ENCODE measurements around the gene PI4K2A.
"Not testable (repeated sequence)": the region's sequence is repeated elsewhere in the genome, so short reads cannot be mapped to it uniquely, and the experiment has no call there.

DNA sequence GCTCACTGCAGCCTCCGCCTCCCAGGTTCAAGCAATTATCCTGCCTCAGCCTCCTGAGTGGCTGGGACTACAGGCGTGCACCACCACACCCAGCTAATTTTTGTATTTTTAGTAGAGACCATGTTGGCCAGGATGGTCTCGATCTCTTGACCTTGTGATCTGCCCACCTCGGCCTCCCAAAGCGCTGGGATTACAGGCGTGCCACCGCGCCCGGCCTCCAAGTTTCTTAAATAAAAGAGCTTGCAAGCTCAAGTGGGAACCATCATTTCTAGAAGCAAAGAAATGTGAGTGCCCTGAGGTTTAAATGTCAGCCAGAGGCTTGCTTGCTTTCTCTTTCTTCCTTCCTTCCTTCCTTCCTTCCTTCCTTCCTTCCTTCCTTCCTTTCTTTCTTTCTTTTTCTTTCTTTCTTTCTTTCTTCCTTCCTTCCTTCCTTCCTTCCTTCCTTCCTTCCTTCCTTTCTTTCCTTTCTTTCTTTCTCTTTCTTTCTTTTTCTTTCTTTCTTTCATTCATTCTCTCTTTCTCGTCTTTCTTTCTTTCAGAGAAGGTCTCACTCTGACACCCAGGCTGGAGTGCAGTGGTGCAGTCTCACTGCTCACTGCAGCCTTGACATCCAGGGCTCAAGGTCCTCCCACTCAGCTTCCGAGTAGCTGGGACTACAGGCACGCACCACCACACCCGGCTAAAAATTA lies 2.1 kb downstream of the PI4K2A start:
- TF ChIP-seq, protein P1, sequence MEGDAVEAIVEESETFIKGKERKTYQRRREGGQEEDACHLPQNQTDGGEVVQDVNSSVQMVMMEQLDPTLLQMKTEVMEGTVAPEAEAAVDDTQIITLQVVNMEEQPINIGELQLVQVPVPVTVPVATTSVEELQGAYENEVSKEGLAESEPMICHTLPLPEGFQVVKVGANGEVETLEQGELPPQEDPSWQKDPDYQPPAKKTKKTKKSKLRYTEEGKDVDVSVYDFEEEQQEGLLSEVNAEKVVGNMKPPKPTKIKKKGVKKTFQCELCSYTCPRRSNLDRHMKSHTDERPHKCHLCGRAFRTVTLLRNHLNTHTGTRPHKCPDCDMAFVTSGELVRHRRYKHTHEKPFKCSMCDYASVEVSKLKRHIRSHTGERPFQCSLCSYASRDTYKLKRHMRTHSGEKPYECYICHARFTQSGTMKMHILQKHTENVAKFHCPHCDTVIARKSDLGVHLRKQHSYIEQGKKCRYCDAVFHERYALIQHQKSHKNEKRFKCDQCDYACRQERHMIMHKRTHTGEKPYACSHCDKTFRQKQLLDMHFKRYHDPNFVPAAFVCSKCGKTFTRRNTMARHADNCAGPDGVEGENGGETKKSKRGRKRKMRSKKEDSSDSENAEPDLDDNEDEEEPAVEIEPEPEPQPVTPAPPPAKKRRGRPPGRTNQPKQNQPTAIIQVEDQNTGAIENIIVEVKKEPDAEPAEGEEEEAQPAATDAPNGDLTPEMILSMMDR (conservative IDR thresholded peaks at IDR 0.05; ENCODE audit: low read depth, low read length): not testable (repeated sequence)
- TF ChIP-seq MAZ (IDR thresholded peaks at IDR 0.05; ENCODE audit: borderline replicate concordance, low read depth, low read length); CEBPB (IDR thresholded peaks at IDR 0.05; ENCODE audit: low read depth, low read length); POLR2A (IDR thresholded peaks at IDR 0.05; ENCODE audit: low read depth, low read length); MXI1 (IDR thresholded peaks at IDR 0.05; ENCODE audit: borderline replicate concordance, low read depth, low read length); RFX5 (IDR thresholded peaks at IDR 0.05; ENCODE audit: low read depth, low read length); MAFK (IDR thresholded peaks at IDR 0.05; ENCODE audit: low read depth, low read length); BHLHE40 (IDR thresholded peaks at IDR 0.05; ENCODE audit: low read depth, low read length): not testable (repeated sequence)
- TF ChIP-seq, protein P2, sequence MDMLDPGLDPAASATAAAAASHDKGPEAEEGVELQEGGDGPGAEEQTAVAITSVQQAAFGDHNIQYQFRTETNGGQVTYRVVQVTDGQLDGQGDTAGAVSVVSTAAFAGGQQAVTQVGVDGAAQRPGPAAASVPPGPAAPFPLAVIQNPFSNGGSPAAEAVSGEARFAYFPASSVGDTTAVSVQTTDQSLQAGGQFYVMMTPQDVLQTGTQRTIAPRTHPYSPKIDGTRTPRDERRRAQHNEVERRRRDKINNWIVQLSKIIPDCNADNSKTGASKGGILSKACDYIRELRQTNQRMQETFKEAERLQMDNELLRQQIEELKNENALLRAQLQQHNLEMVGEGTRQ (IDR thresholded peaks at IDR 0.05; ENCODE audit: low read depth, low read length): not testable (repeated sequence)
- TF ChIP-seq, protein P3, sequence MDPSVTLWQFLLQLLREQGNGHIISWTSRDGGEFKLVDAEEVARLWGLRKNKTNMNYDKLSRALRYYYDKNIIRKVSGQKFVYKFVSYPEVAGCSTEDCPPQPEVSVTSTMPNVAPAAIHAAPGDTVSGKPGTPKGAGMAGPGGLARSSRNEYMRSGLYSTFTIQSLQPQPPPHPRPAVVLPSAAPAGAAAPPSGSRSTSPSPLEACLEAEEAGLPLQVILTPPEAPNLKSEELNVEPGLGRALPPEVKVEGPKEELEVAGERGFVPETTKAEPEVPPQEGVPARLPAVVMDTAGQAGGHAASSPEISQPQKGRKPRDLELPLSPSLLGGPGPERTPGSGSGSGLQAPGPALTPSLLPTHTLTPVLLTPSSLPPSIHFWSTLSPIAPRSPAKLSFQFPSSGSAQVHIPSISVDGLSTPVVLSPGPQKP (IDR thresholded peaks at IDR 0.05; ENCODE audit: borderline replicate concordance, low read depth, low read length): not testable (repeated sequence)
